ENCODE measurements around the gene VPS18.

- TF ChIP-seq REST (IDR thresholded peaks at IDR 0.05; ENCODE audit: unreplicated experiment) (no peak), ETS1 (IDR thresholded peaks at IDR 0.05) (no peak), POLR2AphosphoS5 (IDR thresholded peaks at IDR 0.05; ENCODE audit: low read depth) (no peak), CREB1 (CRISPR knock-in tag; IDR thresholded peaks at IDR 0.05; ENCODE audit: low read depth) (no peak), EZH2phosphoT487 (IDR thresholded peaks at IDR 0.05; ENCODE audit: unreplicated experiment) (no peak)
- TF ChIP-seq, protein P1, sequence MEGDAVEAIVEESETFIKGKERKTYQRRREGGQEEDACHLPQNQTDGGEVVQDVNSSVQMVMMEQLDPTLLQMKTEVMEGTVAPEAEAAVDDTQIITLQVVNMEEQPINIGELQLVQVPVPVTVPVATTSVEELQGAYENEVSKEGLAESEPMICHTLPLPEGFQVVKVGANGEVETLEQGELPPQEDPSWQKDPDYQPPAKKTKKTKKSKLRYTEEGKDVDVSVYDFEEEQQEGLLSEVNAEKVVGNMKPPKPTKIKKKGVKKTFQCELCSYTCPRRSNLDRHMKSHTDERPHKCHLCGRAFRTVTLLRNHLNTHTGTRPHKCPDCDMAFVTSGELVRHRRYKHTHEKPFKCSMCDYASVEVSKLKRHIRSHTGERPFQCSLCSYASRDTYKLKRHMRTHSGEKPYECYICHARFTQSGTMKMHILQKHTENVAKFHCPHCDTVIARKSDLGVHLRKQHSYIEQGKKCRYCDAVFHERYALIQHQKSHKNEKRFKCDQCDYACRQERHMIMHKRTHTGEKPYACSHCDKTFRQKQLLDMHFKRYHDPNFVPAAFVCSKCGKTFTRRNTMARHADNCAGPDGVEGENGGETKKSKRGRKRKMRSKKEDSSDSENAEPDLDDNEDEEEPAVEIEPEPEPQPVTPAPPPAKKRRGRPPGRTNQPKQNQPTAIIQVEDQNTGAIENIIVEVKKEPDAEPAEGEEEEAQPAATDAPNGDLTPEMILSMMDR (conservative IDR thresholded peaks at IDR 0.05; ENCODE audit: low read depth in 2 of 2), result no peak
Observed at GRCh38 chr15:40875991-40876730, 18.1 kb upstream of the VPS18 start.
